ENCODE data around the gene ALKAL2. TPM values are rescaled to one million over a fixed set of nuclear protein-coding genes. Genes with fewer than 3 reads are reported as not detected.

ALKAL2 gene
- polyA plus RNA-seq, 1 experiment: not detected

DNA sequence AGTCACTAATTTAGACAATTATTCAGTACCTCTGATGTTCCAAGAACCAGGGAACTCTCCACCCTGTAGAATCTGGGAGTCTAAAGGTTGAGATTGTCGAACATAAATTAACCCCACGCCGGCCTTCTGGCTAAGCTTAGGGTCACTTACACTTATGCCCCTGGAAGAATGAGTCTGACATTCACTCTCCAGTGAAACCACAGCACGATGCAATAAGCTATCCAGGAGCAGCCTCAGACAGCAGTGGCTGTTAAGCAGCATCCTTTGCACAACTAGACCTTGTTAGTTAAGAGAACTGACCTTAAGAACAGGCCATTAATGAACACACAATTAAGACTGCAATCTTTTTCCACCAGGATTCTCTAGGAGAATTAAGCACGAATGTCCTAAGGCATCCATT, 49.0 kb downstream of the ALKAL2 start:
- ChIA-PET CTCF (interaction anchor here (3.0 to 3.2 kb wide), 2 partner anchors 8 to 51 kb away, joined by 14 to 23 read pairs; no protein-coding TSS in a partner anchor), POLR2A (no interaction called here)
- Histone ChIP-seq H3K4me3 (ENCODE audit: low read depth, low read length) (no peak overlapping the region), H3K9me3 (ENCODE audit: control insufficient read depth, insufficient read depth, low read length) (no peaks in the 10 kb centered on the region), H3K27ac (ENCODE audit: low read depth, low read length) (no peak overlapping the region), H3K27me3 (ENCODE audit: control insufficient read depth, insufficient read depth, low read length) (no peaks in the 10 kb centered on the region)
- no peak for DNase-seq (ENCODE audit: low read depth, low spot score)
- TF ChIP-seq, protein P1, sequence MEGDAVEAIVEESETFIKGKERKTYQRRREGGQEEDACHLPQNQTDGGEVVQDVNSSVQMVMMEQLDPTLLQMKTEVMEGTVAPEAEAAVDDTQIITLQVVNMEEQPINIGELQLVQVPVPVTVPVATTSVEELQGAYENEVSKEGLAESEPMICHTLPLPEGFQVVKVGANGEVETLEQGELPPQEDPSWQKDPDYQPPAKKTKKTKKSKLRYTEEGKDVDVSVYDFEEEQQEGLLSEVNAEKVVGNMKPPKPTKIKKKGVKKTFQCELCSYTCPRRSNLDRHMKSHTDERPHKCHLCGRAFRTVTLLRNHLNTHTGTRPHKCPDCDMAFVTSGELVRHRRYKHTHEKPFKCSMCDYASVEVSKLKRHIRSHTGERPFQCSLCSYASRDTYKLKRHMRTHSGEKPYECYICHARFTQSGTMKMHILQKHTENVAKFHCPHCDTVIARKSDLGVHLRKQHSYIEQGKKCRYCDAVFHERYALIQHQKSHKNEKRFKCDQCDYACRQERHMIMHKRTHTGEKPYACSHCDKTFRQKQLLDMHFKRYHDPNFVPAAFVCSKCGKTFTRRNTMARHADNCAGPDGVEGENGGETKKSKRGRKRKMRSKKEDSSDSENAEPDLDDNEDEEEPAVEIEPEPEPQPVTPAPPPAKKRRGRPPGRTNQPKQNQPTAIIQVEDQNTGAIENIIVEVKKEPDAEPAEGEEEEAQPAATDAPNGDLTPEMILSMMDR (IDR thresholded peaks at IDR 0.05; ENCODE audit: low read depth, low read length): no peak

GRCh38 chr2:238431-238830, 49.5 kb downstream of the ALKAL2 start:
- no peaks in the 10 kb centered on the region for H3K27me3 ChIP-seq (ENCODE audit: control insufficient read depth, insufficient read depth, low read length)
- H3K9me3 ChIP-seq (ENCODE audit: control insufficient read depth, insufficient read depth, low read length): no peaks in the 10 kb centered on the region
- no peak for DNase-seq (ENCODE audit: low read depth, low spot score)
- H3K27ac ChIP-seq (ENCODE audit: low read depth, low read length): no peak overlapping the region
- ChIA-PET CTCF (interaction anchor here (1.0 to 3.2 kb wide), 3 partner anchors 8 to 1312 kb away, joined by 6 to 23 read pairs (median 14); no protein-coding TSS in a partner anchor), POLR2A (no interaction called here)
- TF ChIP-seq, protein P1 (IDR thresholded peaks at IDR 0.05; ENCODE audit: low read depth, low read length): no peak
- H3K4me3 ChIP-seq (ENCODE audit: low read depth, low read length): no peak overlapping the region

DNA sequence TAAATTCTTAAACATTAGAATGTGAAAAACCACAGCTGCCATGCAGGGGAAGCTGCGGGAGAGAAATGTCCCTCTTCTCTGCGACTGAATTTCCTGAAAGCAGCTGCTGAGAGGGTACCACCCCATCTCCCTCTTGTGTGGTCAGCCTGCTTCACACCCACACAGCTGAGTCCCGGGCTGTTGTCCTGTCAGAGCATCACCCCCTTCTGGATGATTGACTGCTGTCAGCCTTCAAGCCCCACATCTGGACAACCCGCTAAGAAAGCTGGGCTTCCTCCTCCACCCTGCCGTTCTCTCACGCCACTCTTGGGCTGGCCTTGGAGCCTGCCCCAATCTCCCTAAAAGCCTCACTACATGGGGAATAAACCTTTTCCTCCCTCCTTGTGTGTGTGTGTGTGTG, 50.0 kb downstream of the ALKAL2 start:
- Histone ChIP-seq H3K27me3 (ENCODE audit: control insufficient read depth, insufficient read depth, low read length) (no peaks in the 10 kb centered on the region), H3K27ac (ENCODE audit: low read depth, low read length) (no peak overlapping the region), H3K9me3 (ENCODE audit: control insufficient read depth, insufficient read depth, low read length) (no peaks in the 10 kb centered on the region), H3K4me3 (ENCODE audit: low read depth, low read length) (no peak overlapping the region)
- TF ChIP-seq, protein P1 (IDR thresholded peaks at IDR 0.05; ENCODE audit: low read depth, low read length): no peak
- ChIA-PET POLR2A (no interaction called here), CTCF (interaction anchor here (1.0 to 3.2 kb wide), 3 partner anchors 9 to 1313 kb away, joined by 6 to 23 read pairs (median 14); no protein-coding TSS in a partner anchor)
- no peak for DNase-seq (ENCODE audit: low read depth, low spot score)

DNA sequence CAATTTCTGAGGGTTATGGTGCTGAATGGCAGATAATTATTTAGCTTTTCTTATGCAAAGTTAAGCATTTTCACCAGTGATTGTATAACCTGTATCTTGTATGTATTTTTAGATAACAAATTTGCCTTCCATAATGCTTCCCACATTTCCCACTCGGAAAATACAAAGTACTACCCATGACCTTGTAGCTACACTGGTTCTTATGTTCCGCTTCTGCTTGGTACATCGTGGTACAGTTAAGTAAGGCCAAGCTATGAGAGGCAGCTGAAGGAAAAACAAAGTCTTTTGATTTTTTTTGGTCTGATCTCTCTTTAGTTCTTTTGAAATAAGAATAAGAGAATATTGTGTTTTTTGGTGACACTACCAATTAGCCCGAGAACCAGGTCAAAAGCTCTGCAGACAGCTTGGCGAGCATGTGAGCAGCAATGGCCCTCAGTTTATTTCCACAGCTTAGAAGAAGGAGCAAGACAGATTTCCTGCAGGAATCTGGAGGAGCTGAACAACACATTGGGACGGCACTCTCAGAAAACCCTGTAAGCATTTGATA, 50.8 kb downstream of the ALKAL2 start:
- no peak for DNase-seq (ENCODE audit: low read depth, low spot score)
- ChIA-PET POLR2A (no interaction called here), CTCF (interaction anchor here (0.6 to 3.0 kb wide), 2 partner anchors 10 to 13 kb away, joined by 3 to 23 read pairs; no protein-coding TSS in a partner anchor)
- Histone ChIP-seq H3K27ac (ENCODE audit: low read depth, low read length) (no peak overlapping the region), H3K9me3 (ENCODE audit: control insufficient read depth, insufficient read depth, low read length) (no peaks in the 10 kb centered on the region), H3K27me3 (ENCODE audit: control insufficient read depth, insufficient read depth, low read length) (no peaks in the 10 kb centered on the region), H3K4me3 (ENCODE audit: low read depth, low read length) (no peak overlapping the region)
- TF ChIP-seq, protein P1 (IDR thresholded peaks at IDR 0.05; ENCODE audit: low read depth, low read length): no peak

- CTCF ChIA-PET: interaction anchor here (1.0 to 2.9 kb wide), 3 partner anchors 11 to 56 kb away, joined by 3 to 12 read pairs (median 3); no protein-coding TSS in a partner anchor
- H3K4me3 ChIP-seq (ENCODE audit: low read depth, low read length): no peak overlapping the region
- POLR2A ChIA-PET: no interaction called here
- TF ChIP-seq, protein P1 (IDR thresholded peaks at IDR 0.05; ENCODE audit: low read depth, low read length): no peak
- no peak for DNase-seq (ENCODE audit: low read depth, low spot score)
- no peak overlapping the region for H3K27ac ChIP-seq (ENCODE audit: low read depth, low read length)
- H3K27me3 ChIP-seq (ENCODE audit: control insufficient read depth, insufficient read depth, low read length): no peaks in the 10 kb centered on the region
- H3K9me3 ChIP-seq (ENCODE audit: control insufficient read depth, insufficient read depth, low read length): no peaks in the 10 kb centered on the region
Measured at GRCh38 chr2:234421-234820, 53.5 kb downstream of the ALKAL2 start.

All from AG04450 (cell line).